IMR-90 (cell line): ENCODE data around the gene SOX8. TPM values are rescaled to one million over a fixed set of nuclear protein-coding genes. Genes with fewer than 3 reads are reported as not detected.

Experiments
- ATAC-seq: fragments of 200-7000 bp; cut with Tn5 transposase; 2 replicates; pipeline ENCODE4 v1.9.1; 2020; ENCODE audit warnings: low read depth, mild to moderate bottlenecking, moderate library complexity
- BruUV-seq: library from RNA; stranded (reverse); fragments of 400-500 nt; replicated peaks from 2 replicates; lab custom pipeline; 2021; lab: Mats Ljungman, UMichigan
- CTCF ChIA-PET: fragments of 300-600 bp; formaldehyde crosslinking; extraction: SDS; loops from one replicate; lab custom pipeline; 2021; ENCODE audit warnings: antibody characterized with exemption; lab: Yijun Ruan, JAX
- POLR2A ChIA-PET: fragments of 300-600 bp; sonication (Branson Sonifier 250); formaldehyde crosslinking; loops from one replicate; lab custom pipeline; 2022; ENCODE audit warnings: antibody characterized with exemption; ENCODE audit not compliant: unreplicated experiment; lab: Charles Lee
- DNase-seq: peaks from one replicate; pipeline ENCODE4 v3.0.0; 2013
- H2AFZ ChIP-seq: replicated peaks from 2 replicates; pipeline ENCODE3; 2013; ENCODE audit warnings: low read length, mild to moderate bottlenecking; ENCODE audit not compliant: poor library complexity
- H2AK5ac ChIP-seq: 2 replicates; pipeline ENCODE4 v1.6.1; 2013; ENCODE audit warnings: low read depth, low read length, inconsistent platforms
- H2AK9ac ChIP-seq: replicated peaks from 2 replicates; pipeline ENCODE3; 2013; ENCODE audit warnings: mild to moderate bottlenecking, low read depth, low read length, moderate library complexity; ENCODE audit not compliant: poor library complexity
- H2BK120ac ChIP-seq: 2 replicates; pipeline ENCODE4 v1.6.1; 2013; ENCODE audit warnings: low read depth, low read length, inconsistent platforms
- H2BK15ac ChIP-seq: 3 replicates; pipeline ENCODE4 v1.6.1; 2013; ENCODE audit warnings: low read depth, low read length, inconsistent platforms
- H2BK20ac ChIP-seq: 2 replicates; pipeline ENCODE4 v1.6.1; 2013; ENCODE audit warnings: low read depth, mild to moderate bottlenecking, inconsistent platforms, low read length, moderate library complexity
- H2BK5ac ChIP-seq: 2 replicates; pipeline ENCODE4 v1.6.1; 2013; ENCODE audit warnings: mild to moderate bottlenecking, low read depth, low read length, inconsistent platforms; ENCODE audit not compliant: poor library complexity, severe bottlenecking
- H3K14ac ChIP-seq: replicated peaks from 2 replicates; pipeline ENCODE4 v1.6.1; 2013; ENCODE audit warnings: low read depth, low read length, inconsistent platforms
- H3K18ac ChIP-seq: 2 replicates; pipeline ENCODE4 v1.6.1; 2013; ENCODE audit warnings: low read depth, low read length, control low read depth
- H3K23ac ChIP-seq: 2 replicates; pipeline ENCODE4 v1.6.1; 2013; ENCODE audit warnings: low read depth, low read length, inconsistent platforms
- H3K27ac ChIP-seq: 2 replicates; pipeline ENCODE4 v1.5.1; 2013; ENCODE audit warnings: mild to moderate bottlenecking, control low read depth, low read length; ENCODE audit not compliant: insufficient read depth
- H3K27me3 ChIP-seq: 2 replicates; pipeline ENCODE4 v1.6.1; 2013; ENCODE audit warnings: low read length; ENCODE audit not compliant: control insufficient read depth, insufficient read depth
- H3K36me3 ChIP-seq: 2 replicates; pipeline ENCODE4 v1.6.1; 2013; ENCODE audit warnings: low read length, mixed read lengths; ENCODE audit not compliant: control insufficient read depth, insufficient read depth
- H3K4ac ChIP-seq: 2 replicates; pipeline ENCODE4 v1.6.1; 2013; ENCODE audit warnings: low read depth, low read length, inconsistent platforms
- H3K4me1 ChIP-seq: 2 replicates; pipeline ENCODE4 v1.6.1; 2013; ENCODE audit warnings: low read length, mixed read lengths; ENCODE audit not compliant: control insufficient read depth, insufficient read depth
- H3K4me2 ChIP-seq: 2 replicates; pipeline ENCODE4 v1.6.1; 2013; ENCODE audit warnings: low read depth, mild to moderate bottlenecking, control low read depth, low read length, moderate library complexity
- H3K4me3 ChIP-seq: 2 replicates; pipeline ENCODE4 v1.5.1; 2013; ENCODE audit warnings: low read depth, mild to moderate bottlenecking, control low read depth, low read length, moderate library complexity; ENCODE audit not compliant: insufficient read depth
- H3K56ac ChIP-seq: 2 replicates; pipeline ENCODE4 v1.6.1; 2013; ENCODE audit warnings: low read length, inconsistent platforms; ENCODE audit not compliant: insufficient read depth; ENCODE audit errors: extremely low read depth
- H3K79me1 ChIP-seq, 2 experiments: 2 replicates each; pipeline ENCODE4 v1.6.1; 2013; ENCODE audit warnings: low read length in 2 of 2, inconsistent platforms in 1 of 2, low read depth in 1 of 2
- H3K9ac ChIP-seq: 2 replicates; pipeline ENCODE4 v1.6.1; 2013; ENCODE audit warnings: low read depth, low read length, control low read depth
- H3K9me1 ChIP-seq: 2 replicates; pipeline ENCODE4 v1.6.1; 2013; ENCODE audit warnings: low read length, inconsistent platforms; ENCODE audit not compliant: insufficient read depth
- H3K9me3 ChIP-seq: 2 replicates; pipeline ENCODE4 v1.6.1; 2013; ENCODE audit warnings: low read length; ENCODE audit not compliant: control insufficient read depth, insufficient read depth
- H4K20me1 ChIP-seq: 2 replicates; pipeline ENCODE4 v1.6.1; 2013; ENCODE audit warnings: low read length, inconsistent platforms; ENCODE audit not compliant: insufficient read depth
- H4K5ac ChIP-seq: 2 replicates; pipeline ENCODE4 v1.6.1; 2013; ENCODE audit warnings: mild to moderate bottlenecking, low read depth, low read length, control low read depth
- H4K8ac ChIP-seq, 2 experiments: 2 replicates each; pipeline ENCODE4 v1.6.1; 2013; ENCODE audit warnings: low read depth in 2 of 2, low read length in 2 of 2, control low read depth in 1 of 2, inconsistent platforms in 1 of 2
- H4K91ac ChIP-seq: 2 replicates; pipeline ENCODE4 v1.6.1; 2013; ENCODE audit warnings: low read depth, low read length, inconsistent platforms; ENCODE audit not compliant: insufficient read depth
- BHLHE40 ChIP-seq: fragments of 150-350 bp; IDR thresholded peaks from 2 replicates; pipeline ENCODE4 v1.6.1; 2016; ENCODE audit warnings: mild to moderate bottlenecking, low read depth, low read length
- CEBPB ChIP-seq: IDR thresholded peaks from 2 replicates; pipeline ENCODE4 v1.6.1; 2012; ENCODE audit warnings: low read depth, low read length, improper control_type of control experiment
- CHD1 ChIP-seq: IDR thresholded peaks from 2 replicates; pipeline ENCODE4 v1.6.1; 2012; ENCODE audit warnings: low read depth, low read length, improper control_type of control experiment
- CTCF ChIP-seq: conservative IDR thresholded peaks from 2 replicates; pipeline ENCODE4 v1.5.1; 2012; ENCODE audit warnings: mild to moderate bottlenecking, low read depth, low read length, improper control_type of control experiment
- FOS ChIP-seq: fragments of 150-350 bp; IDR thresholded peaks from 2 replicates; pipeline ENCODE4 v1.6.1; 2016; ENCODE audit warnings: low read depth, low read length
- MAFK ChIP-seq: IDR thresholded peaks from 2 replicates; pipeline ENCODE4 v1.6.1; 2012; ENCODE audit warnings: low read depth, low read length, improper control_type of control experiment
- MAZ ChIP-seq: IDR thresholded peaks from 2 replicates; pipeline ENCODE4 v1.6.1; 2012; ENCODE audit warnings: low read depth, mild to moderate bottlenecking, low read length, improper control_type of control experiment, moderate library complexity, borderline replicate concordance
- MXI1 ChIP-seq: IDR thresholded peaks from 2 replicates; pipeline ENCODE4 v1.6.1; 2012; ENCODE audit warnings: low read depth, mild to moderate bottlenecking, low read length, moderate library complexity, borderline replicate concordance
- NFE2L2 ChIP-seq: fragments of 150-350 bp; IDR thresholded peaks from 2 replicates; pipeline ENCODE4 v1.6.1; 2016; ENCODE audit warnings: low read depth, mild to moderate bottlenecking, low read length
- POLR2A ChIP-seq: IDR thresholded peaks from 2 replicates; pipeline ENCODE4 v1.6.1; 2012; ENCODE audit warnings: mild to moderate bottlenecking, low read depth, low read length
- RAD21 ChIP-seq: IDR thresholded peaks from 2 replicates; pipeline ENCODE4 v1.6.1; 2012; ENCODE audit warnings: low read length, improper control_type of control experiment
- RCOR1 ChIP-seq: IDR thresholded peaks from 2 replicates; pipeline ENCODE4 v1.6.1; 2012; ENCODE audit warnings: mild to moderate bottlenecking, low read length, improper control_type of control experiment; ENCODE audit not compliant: insufficient replicate concordance
- RFX5 ChIP-seq: IDR thresholded peaks from 2 replicates; pipeline ENCODE4 v1.8.0; 2012; ENCODE audit warnings: low read depth, mild to moderate bottlenecking, low read length, moderate library complexity
- SMC3 ChIP-seq: fragments of 150-350 bp; IDR thresholded peaks from 2 replicates; pipeline ENCODE4 v1.6.1; 2016; ENCODE audit warnings: low read depth, mild to moderate bottlenecking, antibody characterized with exemption, low read length, moderate library complexity
- WGBS, 2 experiments: methylation state at CpG; one replicate each; pipeline versions ENCODE4 v1.1.5 to v1.1.7; 2013; ENCODE audit warnings: missing lambda C conversion rate in 2 of 2; ENCODE audit not compliant: insufficient read length in 1 of 2; ENCODE audit errors: extremely low coverage in 2 of 2; 5-methylcytosine and 5-hydroxymethylcytosine counted together
- dilution Hi-C: fragments of 300-500 bp; cut with HindIII; formaldehyde crosslinking; loops from one replicate; pipeline ENCODE4 v1.14.3; 2018; ENCODE audit warnings: low sequenced_read_pairs; ENCODE audit not compliant: unreplicated experiment
- in situ Hi-C: fragments of 300-500 bp; cut with MboI; formaldehyde crosslinking; loops from 3 replicates; pipeline ENCODE4 v1.14.3; 2019; ENCODE audit warnings: low sequenced_read_pairs, inconsistent platforms, mixed read lengths
- intact Hi-C: fragments of 100-400 bp; cut with micrococcal nuclease; formaldehyde crosslinking; loops from 2 replicates; pipeline ENCODE4 v1.10.0; 2022
- polyA plus RNA-seq, 3 experiments: library from polyadenylated mRNA; depleted of rRNA; stranded (reverse); fragments of >200 nt; gene quantifications; 2 replicates each; pipeline ENCODE4 v1.2.3, GENCODE V29; 2012; ENCODE audit warnings: low replicate concordance in 1 of 3
- total RNA-seq: library from RNA; depleted of rRNA; stranded (reverse); fragments of >200 nt; gene quantifications from 2 replicates; pipeline ENCODE4 v1.2.3, GENCODE V29; 2012
- TF ChIP-seq, protein P1 (sequence below): fragments of 150-350 bp; IDR thresholded peaks from 2 replicates; pipeline ENCODE4 v1.6.1; 2016; ENCODE audit warnings: low read depth, mild to moderate bottlenecking, low read length, moderate library complexity, borderline replicate concordance
- TF ChIP-seq, protein P2 (sequence below): fragments of 150-350 bp; IDR thresholded peaks from 2 replicates; pipeline ENCODE4 v1.6.1; 2017; ENCODE audit warnings: mild to moderate bottlenecking, antibody characterized with exemption, low read length, low read depth

SOX8 gene
- total and polyA plus RNA-seq, 2 of the 4 experiments (the other 2 are of a cell fraction) = under 0.01 to 0.26 TPM

DNA sequence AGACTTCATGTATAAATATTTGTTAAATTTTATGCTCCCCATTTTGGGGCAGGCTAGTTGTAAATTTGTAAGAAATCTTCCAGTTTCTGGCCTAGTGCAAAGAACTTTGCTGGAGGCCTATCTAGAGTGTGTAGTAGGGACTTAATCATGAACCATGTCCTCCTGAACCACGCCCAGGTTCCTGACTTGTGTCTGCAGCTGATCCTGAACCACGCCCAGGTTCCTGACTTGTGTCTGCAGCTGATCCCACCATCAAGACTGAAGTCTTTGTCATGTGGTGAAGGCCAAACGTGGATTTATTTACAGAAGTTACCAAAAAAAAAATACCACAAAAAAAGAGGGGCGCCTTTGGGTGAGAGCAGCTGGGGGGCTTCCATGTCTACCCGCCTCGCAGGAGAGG, 43.8 kb upstream of the SOX8 start:
- Histone ChIP-seq H3K9me1 (no peaks in the 10 kb centered on the region), H2BK120ac (no peak overlapping the region), H3K27me3 (no peaks in the 10 kb centered on the region), H3K23ac (no peak overlapping the region), H4K5ac (no peak overlapping the region), H3K9me3 (peaks cover 7% of the 10 kb centered on the region), H3K4me3 (no peak overlapping the region), H3K14ac (no peak overlapping the region), H3K27ac (no peak overlapping the region), H3K4me2 (no peak overlapping the region), H2AK5ac (no peak overlapping the region), H3K4me1 (no peaks in the 10 kb centered on the region), H3K56ac (no peak overlapping the region), H2BK5ac (no peak overlapping the region), H4K91ac (no peak overlapping the region), H4K20me1 (no peaks in the 10 kb centered on the region), H2AFZ (no peak overlapping the region), H4K8ac (no peak overlapping the region), H3K18ac (no peak overlapping the region), H3K4ac (no peak overlapping the region), H3K36me3 (peaks cover 5% of the 10 kb centered on the region), H3K79me1 (no peaks in the 10 kb centered on the region), H2AK9ac (no peak overlapping the region), H2BK20ac (no peak overlapping the region), H2BK15ac (no peak overlapping the region), H3K9ac (no peak overlapping the region)
- DNase-seq (no peak), ATAC-seq (no peak)
- intact Hi-C loops = no loop called here
- WGBS, 2 experiments = 25% methylated on average over 2 of the region's 6 CpGs; no CpG with 5 or more reads in 1 of the 2 experiments
- no peak for TF ChIP-seq NFE2L2
- no peak for TF ChIP-seq RCOR1
- TF ChIP-seq MAFK = no peak
- no peak for TF ChIP-seq RAD21
- no peak for TF ChIP-seq FOS
- no peak for TF ChIP-seq CHD1
- TF ChIP-seq, protein P1, sequence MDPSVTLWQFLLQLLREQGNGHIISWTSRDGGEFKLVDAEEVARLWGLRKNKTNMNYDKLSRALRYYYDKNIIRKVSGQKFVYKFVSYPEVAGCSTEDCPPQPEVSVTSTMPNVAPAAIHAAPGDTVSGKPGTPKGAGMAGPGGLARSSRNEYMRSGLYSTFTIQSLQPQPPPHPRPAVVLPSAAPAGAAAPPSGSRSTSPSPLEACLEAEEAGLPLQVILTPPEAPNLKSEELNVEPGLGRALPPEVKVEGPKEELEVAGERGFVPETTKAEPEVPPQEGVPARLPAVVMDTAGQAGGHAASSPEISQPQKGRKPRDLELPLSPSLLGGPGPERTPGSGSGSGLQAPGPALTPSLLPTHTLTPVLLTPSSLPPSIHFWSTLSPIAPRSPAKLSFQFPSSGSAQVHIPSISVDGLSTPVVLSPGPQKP = no peak
- no peak for TF ChIP-seq CTCF
- no peak for TF ChIP-seq POLR2A
- TF ChIP-seq, protein P2, sequence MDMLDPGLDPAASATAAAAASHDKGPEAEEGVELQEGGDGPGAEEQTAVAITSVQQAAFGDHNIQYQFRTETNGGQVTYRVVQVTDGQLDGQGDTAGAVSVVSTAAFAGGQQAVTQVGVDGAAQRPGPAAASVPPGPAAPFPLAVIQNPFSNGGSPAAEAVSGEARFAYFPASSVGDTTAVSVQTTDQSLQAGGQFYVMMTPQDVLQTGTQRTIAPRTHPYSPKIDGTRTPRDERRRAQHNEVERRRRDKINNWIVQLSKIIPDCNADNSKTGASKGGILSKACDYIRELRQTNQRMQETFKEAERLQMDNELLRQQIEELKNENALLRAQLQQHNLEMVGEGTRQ = no peak
- no peak for TF ChIP-seq RFX5
- TF ChIP-seq MXI1 = no peak
- no peak for TF ChIP-seq BHLHE40
- no peak for TF ChIP-seq SMC3
- no peak for TF ChIP-seq MAZ
- no peak for TF ChIP-seq CEBPB
- no TSS peak for BruUV-seq
- POLR2A ChIA-PET = no interaction called here
- in situ Hi-C loops = no loop called here
- CTCF ChIA-PET = interaction anchor here (1.0 kb wide), 1 partner anchor 8 kb away, joined by 3 read pairs; no protein-coding TSS in a partner anchor
- dilution Hi-C loops = no loop called here
